Uterus (tissue), 2 donors: Measurements from ENCODE around the gene POU2F1.

Experiments used
- CTCF ChIP-seq, 4 experiments: fragments of 200-600 bp in 2 of 4; fragments of 450-650 bp in 2 of 4; sonication (generic) in 2 of 4; IDR thresholded peaks; one replicate each; pipeline ENCODE4 v1.5.1; 2016 to 2019; ENCODE audit warnings: antibody characterized with exemption in 4 of 4, mild to moderate bottlenecking in 2 of 4, moderate library complexity in 1 of 4
- POLR2A ChIP-seq, 2 donors: fragments of 450-650 bp; IDR thresholded peaks; one replicate each; pipeline ENCODE4 v1.6.1; 2016; ENCODE audit warnings: antibody characterized with exemption in 2 of 2, mild to moderate bottlenecking in 1 of 2, moderate library complexity in 1 of 2

GRCh38 chr1:167325151-167325550, 104.5 kb downstream of the POU2F1 start:
- TF ChIP-seq POLR2A (IDR thresholded peaks at IDR 0.05), result no peak
- no peak for TF ChIP-seq CTCF (IDR thresholded peaks at IDR 0.05)
